ENCODE results near the gene CANT1.

The CANT1 gene

GRCh38 chr17:79043191-79043930 is 33.8 kb upstream of the CANT1 start:
- no peak for TF ChIP-seq CTCF (IDR thresholded peaks at IDR 0.05; ENCODE audit: low read depth, low read length, missing control alignments)
- H3K4me3 ChIP-seq (replicated peaks; ENCODE audit: low read depth, low read length) = no peak overlapping the region
- no peak for DNase-seq (ENCODE audit: extremely low read depth, low read depth)

- peak; percentile 76 for TF ChIP-seq CTCF (IDR thresholded peaks at IDR 0.05; ENCODE audit: low read depth, low read length, missing control alignments)
- H3K4me3 ChIP-seq (replicated peaks; ENCODE audit: low read depth, low read length) = no peak overlapping the region
- no peak for DNase-seq (ENCODE audit: extremely low read depth, low read depth)
Measured at GRCh38 chr17:79042421-79043190, 33.0 kb upstream of the CANT1 start.

GRCh38 chr17:79041723-79042420 is 32.3 kb upstream of the CANT1 start:
- no peak for DNase-seq (ENCODE audit: extremely low read depth, low read depth)
- TF ChIP-seq CTCF (IDR thresholded peaks at IDR 0.05; ENCODE audit: low read depth, low read length, missing control alignments) = no peak
- H3K4me3 ChIP-seq (replicated peaks; ENCODE audit: low read depth, low read length) = no peak overlapping the region

- no peak for DNase-seq (ENCODE audit: extremely low read depth, low read depth)
- no peak overlapping the region for H3K4me3 ChIP-seq (replicated peaks; ENCODE audit: low read depth, low read length)
- TF ChIP-seq CTCF (IDR thresholded peaks at IDR 0.05; ENCODE audit: low read depth, low read length, missing control alignments) = no peak
Measured at GRCh38 chr17:79041041-79041570, 31.5 kb upstream of the CANT1 start.

- no peak overlapping the region for H3K4me3 ChIP-seq (replicated peaks; ENCODE audit: low read depth, low read length)
- DNase-seq (ENCODE audit: extremely low read depth, low read depth) = no peak
- no peak for TF ChIP-seq CTCF (IDR thresholded peaks at IDR 0.05; ENCODE audit: low read depth, low read length, missing control alignments)
Measured at GRCh38 chr17:79039886-79040285, 30.3 kb upstream of the CANT1 start.

- DNase-seq (ENCODE audit: extremely low read depth, low read depth) = no peak
- no peak overlapping the region for H3K4me3 ChIP-seq (replicated peaks; ENCODE audit: low read depth, low read length)
- no peak for TF ChIP-seq CTCF (IDR thresholded peaks at IDR 0.05; ENCODE audit: low read depth, low read length, missing control alignments)
Measured at GRCh38 chr17:79039171-79039570, 29.6 kb upstream of the CANT1 start.
